Adrenal gland (tissue), 5 donors: ENCODE measurements around the gene ZNF613.

Experiments
- CTCF ChIP-seq, 6 experiments: fragments of 450-650 bp in 4 of 6; fragments of 200-600 bp in 2 of 6; sonication (generic) in 1 of 6; IDR thresholded peaks; 1 replicate in 5 of 6; 2 replicates in 1 of 6; pipeline versions ENCODE4 v1.5.1 to v1.8.0; 2016 to 2021; ENCODE audit warnings: antibody characterized with exemption in 6 of 6, mild to moderate bottlenecking in 2 of 6, moderate library complexity in 1 of 6
- POLR2A ChIP-seq, 2 donors: fragments of 450-650 bp; IDR thresholded peaks; one replicate each; pipeline ENCODE4 v1.6.1; 2017; ENCODE audit warnings: antibody characterized with exemption in 2 of 2, mild to moderate bottlenecking in 2 of 2, moderate library complexity in 1 of 2
- donor health status: DM: no; HTN: no; CAD: no.

GRCh38 chr19:51993422-51993821 lies 66.2 kb downstream of the ZNF613 start:
- TF ChIP-seq CTCF (IDR thresholded peaks at IDR 0.05) (no peak), POLR2A (IDR thresholded peaks at IDR 0.05) (no peak)
